Stomach (tissue), 4 donors: Measurements from ENCODE around the gene PCARE.

ENCODE experiments used
- EP300 ChIP-seq: sonication (generic); formaldehyde crosslinking; IDR thresholded peaks from one replicate; pipeline ENCODE4 v1.6.1; 2017; ENCODE audit warnings: antibody characterized with exemption
- POLR2A ChIP-seq, 4 donors: fragments of 450-650 bp; IDR thresholded peaks; one replicate each; pipeline ENCODE4 v1.6.1; 2016; ENCODE audit warnings: antibody characterized with exemption in 4 of 4, control low read depth in 2 of 4, mild to moderate bottlenecking in 1 of 4, moderate library complexity in 1 of 4
- POLR2AphosphoS5 ChIP-seq, 3 donors: sonication (generic); formaldehyde crosslinking; IDR thresholded peaks; one replicate each; pipeline ENCODE4 v1.6.1; 2016; ENCODE audit warnings: antibody characterized with exemption in 3 of 3
- TF ChIP-seq, protein P1 (sequence below), 7 experiments: fragments of 450-650 bp in 4 of 7; fragments of 200-600 bp in 3 of 7; sonication (generic) in 3 of 7; IDR thresholded peaks; one replicate each; pipeline ENCODE4 v1.5.1; 2016 to 2019; ENCODE audit warnings: antibody characterized with exemption in 7 of 7, control low read depth in 2 of 7, mild to moderate bottlenecking in 1 of 7

DNA sequence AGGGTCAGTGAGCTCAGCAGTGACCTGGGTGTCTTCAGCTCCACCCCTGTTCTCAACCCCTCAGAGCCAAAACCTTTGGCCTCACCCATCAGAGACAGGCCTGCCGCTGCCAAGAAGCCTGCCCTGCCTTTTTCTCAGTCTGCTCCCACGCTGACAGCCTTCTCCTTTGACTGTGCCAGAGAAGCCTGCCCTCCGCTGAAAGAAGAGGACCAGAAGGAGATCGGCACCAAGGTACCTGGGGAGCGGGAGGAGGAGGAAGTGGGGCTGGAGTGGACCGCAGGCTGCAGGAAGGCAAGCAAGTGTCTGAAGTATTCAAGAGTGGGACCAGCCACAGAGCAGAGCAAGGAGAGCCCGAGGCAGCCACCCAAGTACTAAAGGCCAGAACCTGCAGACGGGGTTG lies 60.0 kb downstream of the PCARE start:
- TF ChIP-seq POLR2AphosphoS5 (IDR thresholded peaks at IDR 0.05) (no peak), EP300 (no peak), POLR2A (IDR thresholded peaks at IDR 0.05) (no peak)
- TF ChIP-seq, protein P1, sequence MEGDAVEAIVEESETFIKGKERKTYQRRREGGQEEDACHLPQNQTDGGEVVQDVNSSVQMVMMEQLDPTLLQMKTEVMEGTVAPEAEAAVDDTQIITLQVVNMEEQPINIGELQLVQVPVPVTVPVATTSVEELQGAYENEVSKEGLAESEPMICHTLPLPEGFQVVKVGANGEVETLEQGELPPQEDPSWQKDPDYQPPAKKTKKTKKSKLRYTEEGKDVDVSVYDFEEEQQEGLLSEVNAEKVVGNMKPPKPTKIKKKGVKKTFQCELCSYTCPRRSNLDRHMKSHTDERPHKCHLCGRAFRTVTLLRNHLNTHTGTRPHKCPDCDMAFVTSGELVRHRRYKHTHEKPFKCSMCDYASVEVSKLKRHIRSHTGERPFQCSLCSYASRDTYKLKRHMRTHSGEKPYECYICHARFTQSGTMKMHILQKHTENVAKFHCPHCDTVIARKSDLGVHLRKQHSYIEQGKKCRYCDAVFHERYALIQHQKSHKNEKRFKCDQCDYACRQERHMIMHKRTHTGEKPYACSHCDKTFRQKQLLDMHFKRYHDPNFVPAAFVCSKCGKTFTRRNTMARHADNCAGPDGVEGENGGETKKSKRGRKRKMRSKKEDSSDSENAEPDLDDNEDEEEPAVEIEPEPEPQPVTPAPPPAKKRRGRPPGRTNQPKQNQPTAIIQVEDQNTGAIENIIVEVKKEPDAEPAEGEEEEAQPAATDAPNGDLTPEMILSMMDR (IDR thresholded peaks at IDR 0.05), result no peak
